ENCODE results near the gene FSCB.

GRCh38 chr14:44463356-44464004, 43.6 kb downstream of the FSCB start:
- TF ChIP-seq, protein P1, sequence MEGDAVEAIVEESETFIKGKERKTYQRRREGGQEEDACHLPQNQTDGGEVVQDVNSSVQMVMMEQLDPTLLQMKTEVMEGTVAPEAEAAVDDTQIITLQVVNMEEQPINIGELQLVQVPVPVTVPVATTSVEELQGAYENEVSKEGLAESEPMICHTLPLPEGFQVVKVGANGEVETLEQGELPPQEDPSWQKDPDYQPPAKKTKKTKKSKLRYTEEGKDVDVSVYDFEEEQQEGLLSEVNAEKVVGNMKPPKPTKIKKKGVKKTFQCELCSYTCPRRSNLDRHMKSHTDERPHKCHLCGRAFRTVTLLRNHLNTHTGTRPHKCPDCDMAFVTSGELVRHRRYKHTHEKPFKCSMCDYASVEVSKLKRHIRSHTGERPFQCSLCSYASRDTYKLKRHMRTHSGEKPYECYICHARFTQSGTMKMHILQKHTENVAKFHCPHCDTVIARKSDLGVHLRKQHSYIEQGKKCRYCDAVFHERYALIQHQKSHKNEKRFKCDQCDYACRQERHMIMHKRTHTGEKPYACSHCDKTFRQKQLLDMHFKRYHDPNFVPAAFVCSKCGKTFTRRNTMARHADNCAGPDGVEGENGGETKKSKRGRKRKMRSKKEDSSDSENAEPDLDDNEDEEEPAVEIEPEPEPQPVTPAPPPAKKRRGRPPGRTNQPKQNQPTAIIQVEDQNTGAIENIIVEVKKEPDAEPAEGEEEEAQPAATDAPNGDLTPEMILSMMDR (IDR thresholded peaks at IDR 0.05; ENCODE audit: low read depth, low read length, poor library complexity, severe bottlenecking) = no peak
- no peak for TF ChIP-seq EZH2phosphoT487 (IDR thresholded peaks at IDR 0.05; ENCODE audit: borderline replicate concordance, low read length)
